H9 (cell line): ENCODE measurements around the gene NT5DC4. TPM values are rescaled to one million over a fixed set of nuclear protein-coding genes. Genes with fewer than 3 reads are reported as not detected.

Experiments used
- DNase-seq: peaks from one replicate; pipeline ENCODE4 v3.0.0-alpha.2; 2017
- H2AFZ ChIP-seq: one replicate; pipeline ENCODE4 v1.6.1; 2013; ENCODE audit warnings: mild to moderate bottlenecking, low read length, control low read depth, moderate library complexity
- H2AK5ac ChIP-seq: 2 replicates; pipeline ENCODE4 v1.6.1; 2013; ENCODE audit warnings: low read length, control low read depth, mixed read lengths; ENCODE audit not compliant: insufficient read length
- H2BK120ac ChIP-seq: one replicate; pipeline ENCODE4 v1.6.1; 2013; ENCODE audit warnings: low read depth, mild to moderate bottlenecking, low read length, control low read depth, inconsistent platforms; ENCODE audit not compliant: poor library complexity, severe bottlenecking
- H2BK12ac ChIP-seq: 2 replicates; pipeline ENCODE4 v1.6.1; 2013; ENCODE audit warnings: low read length, control low read depth, mixed read lengths, low read depth; ENCODE audit not compliant: insufficient read length
- H2BK15ac ChIP-seq: 2 replicates; pipeline ENCODE4 v1.6.1; 2013; ENCODE audit warnings: low read depth, low read length, control low read depth
- H2BK20ac ChIP-seq: one replicate; pipeline ENCODE4 v1.6.1; 2013; ENCODE audit warnings: low read depth, mild to moderate bottlenecking, low read length, control low read depth, inconsistent platforms; ENCODE audit not compliant: poor library complexity, severe bottlenecking
- H2BK5ac ChIP-seq: 2 replicates; pipeline ENCODE4 v1.6.1; 2013; ENCODE audit warnings: low read length, control low read depth, mixed read lengths; ENCODE audit not compliant: insufficient read length
- H3K14ac ChIP-seq: 2 replicates; pipeline ENCODE4 v1.6.1; 2013; ENCODE audit warnings: low read length, control low read depth; ENCODE audit not compliant: insufficient read depth
- H3K18ac ChIP-seq: 2 replicates; pipeline ENCODE4 v1.6.1; 2013; ENCODE audit warnings: low read depth, mild to moderate bottlenecking, mixed read lengths, low read length, control low read depth; ENCODE audit not compliant: insufficient read length
- H3K23ac ChIP-seq: 2 replicates; pipeline ENCODE4 v1.6.1; 2013; ENCODE audit warnings: low read length, control low read depth, mixed read lengths, low read depth; ENCODE audit not compliant: insufficient read length
- H3K23me2 ChIP-seq: 2 replicates; pipeline ENCODE4 v1.6.1; 2013; ENCODE audit warnings: low read depth, mild to moderate bottlenecking, mixed read lengths, low read length, control low read depth; ENCODE audit not compliant: insufficient read length, poor library complexity, severe bottlenecking
- H3K27ac ChIP-seq: 2 replicates; pipeline ENCODE4 v1.5.1; 2013; ENCODE audit warnings: low read length, control low read depth, mixed read lengths, low read depth; ENCODE audit not compliant: insufficient read length
- H3K27me3 ChIP-seq: 2 replicates; pipeline ENCODE4 v1.6.1; 2013; ENCODE audit warnings: low read length, control low read depth, inconsistent platforms; ENCODE audit not compliant: insufficient read depth
- H3K4ac ChIP-seq: 2 replicates; pipeline ENCODE4 v1.6.1; 2013; ENCODE audit warnings: low read depth, mild to moderate bottlenecking, control low read depth, inconsistent platforms, low read length, moderate library complexity
- H3K4me1 ChIP-seq: 2 replicates; pipeline ENCODE4 v1.6.1; 2013; ENCODE audit warnings: low read length, control low read depth, inconsistent platforms; ENCODE audit not compliant: insufficient read depth
- H3K4me2 ChIP-seq: 2 replicates; pipeline ENCODE4 v1.6.1; 2013; ENCODE audit warnings: low read length, control low read depth, mixed read lengths; ENCODE audit not compliant: insufficient read length, insufficient read depth
- H3K56ac ChIP-seq: 2 replicates; pipeline ENCODE4 v1.6.1; 2013; ENCODE audit warnings: low read depth, mild to moderate bottlenecking, mixed read lengths, low read length, control low read depth; ENCODE audit not compliant: insufficient read length
- H3K79me1 ChIP-seq: 2 replicates; pipeline ENCODE4 v1.6.1; 2013; ENCODE audit warnings: low read depth, mild to moderate bottlenecking, moderate library complexity, low read length, control low read depth, inconsistent platforms; ENCODE audit not compliant: insufficient read depth, poor library complexity, severe bottlenecking
- H3K79me2 ChIP-seq: 2 replicates; pipeline ENCODE4 v1.6.1; 2013; ENCODE audit warnings: low read length, control low read depth, inconsistent platforms; ENCODE audit not compliant: insufficient read depth
- H3K9ac ChIP-seq: 2 replicates; pipeline ENCODE4 v1.6.1; 2013; ENCODE audit warnings: low read length, control low read depth, mixed read lengths; ENCODE audit not compliant: insufficient read length; ENCODE audit errors: extremely low read depth
- H3K9me3 ChIP-seq: one replicate; pipeline ENCODE4 v1.6.1; 2013; ENCODE audit warnings: low read depth, low read length, inconsistent platforms; ENCODE audit not compliant: control insufficient read depth
- H3T11ph ChIP-seq: one replicate; pipeline ENCODE4 v1.6.1; 2013; ENCODE audit warnings: mild to moderate bottlenecking, low read length, control low read depth, inconsistent platforms
- H4K20me1 ChIP-seq: one replicate; pipeline ENCODE4 v1.6.1; 2013; ENCODE audit not compliant: control insufficient read depth, insufficient read length, insufficient read depth
- H4K5ac ChIP-seq: 2 replicates; pipeline ENCODE4 v1.6.1; 2013; ENCODE audit warnings: low read depth, mild to moderate bottlenecking, mixed read lengths, low read length, control low read depth; ENCODE audit not compliant: insufficient read length
- H4K8ac ChIP-seq: replicated peaks from 2 replicates; pipeline ENCODE4 v1.6.1; 2013; ENCODE audit warnings: low read length, control low read depth, mixed read lengths, low read depth; ENCODE audit not compliant: insufficient read length
- H4K91ac ChIP-seq: 2 replicates; pipeline ENCODE4 v1.6.1; 2013; ENCODE audit warnings: low read depth, mild to moderate bottlenecking, moderate library complexity, mixed read lengths, low read length, control low read depth; ENCODE audit not compliant: insufficient read length
- H3K27ac Mint-ChIP-seq, 3 experiments: 2 replicates in 2 of 3; 3 replicates in 1 of 3; pipeline ENCODE4 v1.8.0; 2020 to 2021; ENCODE audit warnings: mixed read lengths in 3 of 3, mild to moderate bottlenecking in 1 of 3, moderate library complexity in 1 of 3
- H3K27me3 Mint-ChIP-seq: 2 replicates; pipeline ENCODE4 v1.8.0; 2021; ENCODE audit warnings: low read depth, mild to moderate bottlenecking, moderate library complexity, mixed read lengths
- H3K36me3 Mint-ChIP-seq, 3 experiments: 2 replicates in 2 of 3; 3 replicates in 1 of 3; pipeline ENCODE4 v1.8.0; 2020 to 2021; ENCODE audit warnings: low read depth in 3 of 3, mixed read lengths in 3 of 3; ENCODE audit not compliant: insufficient read depth in 1 of 3
- H3K4me1 Mint-ChIP-seq, 2 experiments: 2 replicates each; pipeline ENCODE4 v1.8.0; 2020; ENCODE audit warnings: mixed read lengths in 2 of 2
- H3K4me3 Mint-ChIP-seq, 2 experiments: 2 replicates in 1 of 2; 3 replicates in 1 of 2; pipeline ENCODE4 v1.8.0; 2020 to 2021; ENCODE audit warnings: mild to moderate bottlenecking in 2 of 2, mixed read lengths in 2 of 2, moderate library complexity in 1 of 2
- H3K9me3 Mint-ChIP-seq, 2 experiments: 2 replicates in 1 of 2; 3 replicates in 1 of 2; pipeline ENCODE4 v1.8.0; 2020; ENCODE audit warnings: mild to moderate bottlenecking in 2 of 2, mixed read lengths in 2 of 2, moderate library complexity in 1 of 2
- CTCF ChIP-seq: fragments of 200-600 bp; sonication (generic); conservative IDR thresholded peaks from 3 replicates; pipeline ENCODE4 v1.8.0; 2021; ENCODE audit warnings: antibody characterized with exemption, mild to moderate bottlenecking
- WGBS: extraction: QIAGEN DNeasy Blood & Tissue Kit; methylation state at CpG from one replicate; pipeline ENCODE4 v1.1.7; 2013; ENCODE audit warnings: missing lambda C conversion rate, low lambda C conversion rate, mixed read lengths; ENCODE audit not compliant: insufficient read length; ENCODE audit errors: extremely low coverage; 5-methylcytosine and 5-hydroxymethylcytosine counted together
- total RNA-seq: library from RNA; stranded (reverse); gene quantifications from 2 replicates; pipeline ENCODE4 v1.2.1, GENCODE V29; 2021

Gene NT5DC4
- total RNA-seq, 1 experiment from 2014 or later: not detected

- H3K23ac ChIP-seq: no peak overlapping the region
- peaks cover 2% of the 10 kb centered on the region; the same call in 1 of the 2 replicates for H3K4me1 ChIP-seq
- H3K27ac ChIP-seq: no peak overlapping the region
- H4K8ac ChIP-seq: no peak overlapping the region
- no peaks in the 10 kb centered on the region; the same call in 1 of the 2 replicates for H3K27me3 Mint-ChIP-seq
- TF ChIP-seq CTCF: no peak
- no peak overlapping the region for H3K14ac ChIP-seq
- H3K9ac ChIP-seq: no peak overlapping the region
- H3K4ac ChIP-seq: no peak overlapping the region
- H4K91ac ChIP-seq: no peak overlapping the region
- no peak overlapping the region for H2BK20ac ChIP-seq
- no peaks in the 10 kb centered on the region for H3K9me3 Mint-ChIP-seq
- no peaks in the 10 kb centered on the region for H3K36me3 Mint-ChIP-seq
- no peak overlapping the region for H3K4me2 ChIP-seq
- no peak overlapping the region for H3K4me3 Mint-ChIP-seq
- H3K18ac ChIP-seq: peak overlapping the region; percentile 24
- H2AFZ ChIP-seq: no peak overlapping the region
- no CpG with 5 or more reads among the region's 5 CpGs for WGBS
- peaks cover 8% of the 10 kb centered on the region in 2 experiments for H3K4me1 Mint-ChIP-seq
- H2BK12ac ChIP-seq: no peak overlapping the region
- H3K56ac ChIP-seq: no peak overlapping the region
- no peak overlapping the region for H2AK5ac ChIP-seq
- DNase-seq: peak; percentile 74
- no peak overlapping the region for H2BK5ac ChIP-seq
- H3K79me1 ChIP-seq: no peaks in the 10 kb centered on the region
- no peaks in the 10 kb centered on the region for H3K9me3 ChIP-seq
- no peaks in the 10 kb centered on the region for H3K27me3 ChIP-seq
- H3T11ph ChIP-seq: no peak overlapping the region
- no peaks in the 10 kb centered on the region for H3K23me2 ChIP-seq
- H4K20me1 ChIP-seq: no peaks in the 10 kb centered on the region
- no peak overlapping the region for H4K5ac ChIP-seq
- no peak overlapping the region for H2BK120ac ChIP-seq
- H3K79me2 ChIP-seq: no peaks in the 10 kb centered on the region
- no peak overlapping the region for H2BK15ac ChIP-seq
- peak overlapping the region in 1 of 3 experiments; percentile 89; a peak in 2 of 7 replicates for H3K27ac Mint-ChIP-seq
Observed at GRCh38 chr2:112692495-112692911, 28.3 kb upstream of the NT5DC4 start.
